Uterus (tissue), 2 donors: Measurements from ENCODE around the gene APOL1.

Experiments used
- CTCF ChIP-seq, 4 experiments: fragments of 200-600 bp in 2 of 4; fragments of 450-650 bp in 2 of 4; sonication (generic) in 2 of 4; IDR thresholded peaks; one replicate each; pipeline ENCODE4 v1.5.1; 2016 to 2019; ENCODE audit warnings: antibody characterized with exemption in 4 of 4, mild to moderate bottlenecking in 2 of 4, moderate library complexity in 1 of 4
- POLR2A ChIP-seq, 2 donors: fragments of 450-650 bp; IDR thresholded peaks; one replicate each; pipeline ENCODE4 v1.6.1; 2016; ENCODE audit warnings: antibody characterized with exemption in 2 of 2, mild to moderate bottlenecking in 1 of 2, moderate library complexity in 1 of 2

GRCh38 chr22:36288571-36289405 lies 35.9 kb downstream of the APOL1 start:
- TF ChIP-seq POLR2A (IDR thresholded peaks at IDR 0.05), result no peak
- TF ChIP-seq CTCF (IDR thresholded peaks at IDR 0.05), result no peak
